IMR-90 (cell line): ENCODE data around the gene FBXW7. TPM values are rescaled to one million over a fixed set of nuclear protein-coding genes. Genes with fewer than 3 reads are reported as not detected.

Source experiments
- ATAC-seq: fragments of 200-7000 bp; cut with Tn5 transposase; 2 replicates; pipeline ENCODE4 v1.9.1; 2020; ENCODE audit warnings: low read depth, mild to moderate bottlenecking, moderate library complexity
- BruUV-seq: library from RNA; stranded (reverse); fragments of 400-500 nt; replicated peaks from 2 replicates; lab custom pipeline; 2021; lab: Mats Ljungman, UMichigan
- CTCF ChIA-PET: fragments of 300-600 bp; formaldehyde crosslinking; extraction: SDS; loops from one replicate; lab custom pipeline; 2021; ENCODE audit warnings: antibody characterized with exemption; lab: Yijun Ruan, JAX
- POLR2A ChIA-PET: fragments of 300-600 bp; sonication (Branson Sonifier 250); formaldehyde crosslinking; loops from one replicate; lab custom pipeline; 2022; ENCODE audit warnings: antibody characterized with exemption; ENCODE audit not compliant: unreplicated experiment; lab: Charles Lee
- DNase-seq: peaks from one replicate; pipeline ENCODE4 v3.0.0; 2013
- H2AFZ ChIP-seq: replicated peaks from 2 replicates; pipeline ENCODE3; 2013; ENCODE audit warnings: low read length, mild to moderate bottlenecking; ENCODE audit not compliant: poor library complexity
- H2AK5ac ChIP-seq: 2 replicates; pipeline ENCODE4 v1.6.1; 2013; ENCODE audit warnings: low read depth, low read length, inconsistent platforms
- H2AK9ac ChIP-seq: replicated peaks from 2 replicates; pipeline ENCODE3; 2013; ENCODE audit warnings: mild to moderate bottlenecking, low read depth, low read length, moderate library complexity; ENCODE audit not compliant: poor library complexity
- H2BK120ac ChIP-seq: 2 replicates; pipeline ENCODE4 v1.6.1; 2013; ENCODE audit warnings: low read depth, low read length, inconsistent platforms
- H2BK15ac ChIP-seq: 3 replicates; pipeline ENCODE4 v1.6.1; 2013; ENCODE audit warnings: low read depth, low read length, inconsistent platforms
- H2BK20ac ChIP-seq: 2 replicates; pipeline ENCODE4 v1.6.1; 2013; ENCODE audit warnings: low read depth, mild to moderate bottlenecking, inconsistent platforms, low read length, moderate library complexity
- H2BK5ac ChIP-seq: 2 replicates; pipeline ENCODE4 v1.6.1; 2013; ENCODE audit warnings: mild to moderate bottlenecking, low read depth, low read length, inconsistent platforms; ENCODE audit not compliant: poor library complexity, severe bottlenecking
- H3K14ac ChIP-seq: replicated peaks from 2 replicates; pipeline ENCODE4 v1.6.1; 2013; ENCODE audit warnings: low read depth, low read length, inconsistent platforms
- H3K18ac ChIP-seq: 2 replicates; pipeline ENCODE4 v1.6.1; 2013; ENCODE audit warnings: low read depth, low read length, control low read depth
- H3K23ac ChIP-seq: 2 replicates; pipeline ENCODE4 v1.6.1; 2013; ENCODE audit warnings: low read depth, low read length, inconsistent platforms
- H3K27ac ChIP-seq: 2 replicates; pipeline ENCODE4 v1.5.1; 2013; ENCODE audit warnings: mild to moderate bottlenecking, control low read depth, low read length; ENCODE audit not compliant: insufficient read depth
- H3K27me3 ChIP-seq: 2 replicates; pipeline ENCODE4 v1.6.1; 2013; ENCODE audit warnings: low read length; ENCODE audit not compliant: control insufficient read depth, insufficient read depth
- H3K36me3 ChIP-seq: 2 replicates; pipeline ENCODE4 v1.6.1; 2013; ENCODE audit warnings: low read length, mixed read lengths; ENCODE audit not compliant: control insufficient read depth, insufficient read depth
- H3K4ac ChIP-seq: 2 replicates; pipeline ENCODE4 v1.6.1; 2013; ENCODE audit warnings: low read depth, low read length, inconsistent platforms
- H3K4me1 ChIP-seq: 2 replicates; pipeline ENCODE4 v1.6.1; 2013; ENCODE audit warnings: low read length, mixed read lengths; ENCODE audit not compliant: control insufficient read depth, insufficient read depth
- H3K4me2 ChIP-seq: 2 replicates; pipeline ENCODE4 v1.6.1; 2013; ENCODE audit warnings: low read depth, mild to moderate bottlenecking, control low read depth, low read length, moderate library complexity
- H3K4me3 ChIP-seq: 2 replicates; pipeline ENCODE4 v1.5.1; 2013; ENCODE audit warnings: low read depth, mild to moderate bottlenecking, control low read depth, low read length, moderate library complexity; ENCODE audit not compliant: insufficient read depth
- H3K56ac ChIP-seq: 2 replicates; pipeline ENCODE4 v1.6.1; 2013; ENCODE audit warnings: low read length, inconsistent platforms; ENCODE audit not compliant: insufficient read depth; ENCODE audit errors: extremely low read depth
- H3K79me1 ChIP-seq, 2 experiments: 2 replicates each; pipeline ENCODE4 v1.6.1; 2013; ENCODE audit warnings: low read length in 2 of 2, inconsistent platforms in 1 of 2, low read depth in 1 of 2
- H3K9ac ChIP-seq: 2 replicates; pipeline ENCODE4 v1.6.1; 2013; ENCODE audit warnings: low read depth, low read length, control low read depth
- H3K9me1 ChIP-seq: 2 replicates; pipeline ENCODE4 v1.6.1; 2013; ENCODE audit warnings: low read length, inconsistent platforms; ENCODE audit not compliant: insufficient read depth
- H3K9me3 ChIP-seq: 2 replicates; pipeline ENCODE4 v1.6.1; 2013; ENCODE audit warnings: low read length; ENCODE audit not compliant: control insufficient read depth, insufficient read depth
- H4K20me1 ChIP-seq: 2 replicates; pipeline ENCODE4 v1.6.1; 2013; ENCODE audit warnings: low read length, inconsistent platforms; ENCODE audit not compliant: insufficient read depth
- H4K5ac ChIP-seq: 2 replicates; pipeline ENCODE4 v1.6.1; 2013; ENCODE audit warnings: mild to moderate bottlenecking, low read depth, low read length, control low read depth
- H4K8ac ChIP-seq, 2 experiments: 2 replicates each; pipeline ENCODE4 v1.6.1; 2013; ENCODE audit warnings: low read depth in 2 of 2, low read length in 2 of 2, control low read depth in 1 of 2, inconsistent platforms in 1 of 2
- H4K91ac ChIP-seq: 2 replicates; pipeline ENCODE4 v1.6.1; 2013; ENCODE audit warnings: low read depth, low read length, inconsistent platforms; ENCODE audit not compliant: insufficient read depth
- BHLHE40 ChIP-seq: fragments of 150-350 bp; IDR thresholded peaks from 2 replicates; pipeline ENCODE4 v1.6.1; 2016; ENCODE audit warnings: mild to moderate bottlenecking, low read depth, low read length
- FOS ChIP-seq: fragments of 150-350 bp; IDR thresholded peaks from 2 replicates; pipeline ENCODE4 v1.6.1; 2016; ENCODE audit warnings: low read depth, low read length
- MAFK ChIP-seq: IDR thresholded peaks from 2 replicates; pipeline ENCODE4 v1.6.1; 2012; ENCODE audit warnings: low read depth, low read length, improper control_type of control experiment
- MAZ ChIP-seq: IDR thresholded peaks from 2 replicates; pipeline ENCODE4 v1.6.1; 2012; ENCODE audit warnings: low read depth, mild to moderate bottlenecking, low read length, improper control_type of control experiment, moderate library complexity, borderline replicate concordance
- MXI1 ChIP-seq: IDR thresholded peaks from 2 replicates; pipeline ENCODE4 v1.6.1; 2012; ENCODE audit warnings: low read depth, mild to moderate bottlenecking, low read length, moderate library complexity, borderline replicate concordance
- NFE2L2 ChIP-seq: fragments of 150-350 bp; IDR thresholded peaks from 2 replicates; pipeline ENCODE4 v1.6.1; 2016; ENCODE audit warnings: low read depth, mild to moderate bottlenecking, low read length
- RCOR1 ChIP-seq: IDR thresholded peaks from 2 replicates; pipeline ENCODE4 v1.6.1; 2012; ENCODE audit warnings: mild to moderate bottlenecking, low read length, improper control_type of control experiment; ENCODE audit not compliant: insufficient replicate concordance
- RFX5 ChIP-seq: IDR thresholded peaks from 2 replicates; pipeline ENCODE4 v1.8.0; 2012; ENCODE audit warnings: low read depth, mild to moderate bottlenecking, low read length, moderate library complexity
- WGBS, 2 experiments: methylation state at CpG; one replicate each; pipeline versions ENCODE4 v1.1.5 to v1.1.7; 2013; ENCODE audit warnings: missing lambda C conversion rate in 2 of 2; ENCODE audit not compliant: insufficient read length in 1 of 2; ENCODE audit errors: extremely low coverage in 2 of 2; 5-methylcytosine and 5-hydroxymethylcytosine counted together
- dilution Hi-C: fragments of 300-500 bp; cut with HindIII; formaldehyde crosslinking; loops from one replicate; pipeline ENCODE4 v1.14.3; 2018; ENCODE audit warnings: low sequenced_read_pairs; ENCODE audit not compliant: unreplicated experiment
- in situ Hi-C: fragments of 300-500 bp; cut with MboI; formaldehyde crosslinking; loops from 3 replicates; pipeline ENCODE4 v1.14.3; 2019; ENCODE audit warnings: low sequenced_read_pairs, inconsistent platforms, mixed read lengths
- intact Hi-C: fragments of 100-400 bp; cut with micrococcal nuclease; formaldehyde crosslinking; loops from 2 replicates; pipeline ENCODE4 v1.10.0; 2022
- polyA plus RNA-seq, 3 experiments: library from polyadenylated mRNA; depleted of rRNA; stranded (reverse); fragments of >200 nt; gene quantifications; 2 replicates each; pipeline ENCODE4 v1.2.3, GENCODE V29; 2012; ENCODE audit warnings: low replicate concordance in 1 of 3
- total RNA-seq: library from RNA; depleted of rRNA; stranded (reverse); fragments of >200 nt; gene quantifications from 2 replicates; pipeline ENCODE4 v1.2.3, GENCODE V29; 2012
- TF ChIP-seq, protein P1 (sequence below): fragments of 150-350 bp; IDR thresholded peaks from 2 replicates; pipeline ENCODE4 v1.6.1; 2016; ENCODE audit warnings: low read depth, mild to moderate bottlenecking, low read length, moderate library complexity, borderline replicate concordance
- TF ChIP-seq, protein P2 (sequence below): conservative IDR thresholded peaks from 2 replicates; pipeline ENCODE4 v1.5.1; 2012; ENCODE audit warnings: mild to moderate bottlenecking, low read depth, low read length, improper control_type of control experiment

The FBXW7 gene
- total and polyA plus RNA-seq, 2 of the 4 experiments (the other 2 are of a cell fraction), result 7.2 to 27.4 TPM

DNA sequence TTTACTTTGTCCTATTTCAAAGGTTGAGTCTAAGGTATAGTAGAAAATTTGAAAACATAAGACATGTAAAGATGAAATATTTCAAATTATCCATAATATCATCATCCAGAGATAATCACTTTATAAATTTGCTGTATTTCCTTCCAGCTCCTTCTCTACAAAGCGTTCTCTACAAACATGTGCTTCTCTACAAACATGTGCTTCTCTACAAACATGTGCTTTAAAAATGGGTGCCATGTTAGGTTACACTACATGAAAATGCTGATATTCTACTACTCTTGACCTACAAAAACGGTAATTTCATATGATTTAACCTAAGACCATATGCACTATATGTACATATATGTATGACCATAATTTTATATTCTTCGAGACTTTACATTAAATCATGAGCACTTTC, 92.0 kb downstream of the FBXW7 start:
- intact Hi-C loops (no loop called here), in situ Hi-C loops (no loop called here), dilution Hi-C loops (no loop called here)
- H3K27me3 ChIP-seq, result no peaks in the 10 kb centered on the region
- DNase-seq (no peak), ATAC-seq (no peak)
- H2BK20ac ChIP-seq, result no peak overlapping the region
- no peak overlapping the region for H4K5ac ChIP-seq
- TF ChIP-seq, protein P1, sequence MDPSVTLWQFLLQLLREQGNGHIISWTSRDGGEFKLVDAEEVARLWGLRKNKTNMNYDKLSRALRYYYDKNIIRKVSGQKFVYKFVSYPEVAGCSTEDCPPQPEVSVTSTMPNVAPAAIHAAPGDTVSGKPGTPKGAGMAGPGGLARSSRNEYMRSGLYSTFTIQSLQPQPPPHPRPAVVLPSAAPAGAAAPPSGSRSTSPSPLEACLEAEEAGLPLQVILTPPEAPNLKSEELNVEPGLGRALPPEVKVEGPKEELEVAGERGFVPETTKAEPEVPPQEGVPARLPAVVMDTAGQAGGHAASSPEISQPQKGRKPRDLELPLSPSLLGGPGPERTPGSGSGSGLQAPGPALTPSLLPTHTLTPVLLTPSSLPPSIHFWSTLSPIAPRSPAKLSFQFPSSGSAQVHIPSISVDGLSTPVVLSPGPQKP, result no peak
- TF ChIP-seq, protein P2, sequence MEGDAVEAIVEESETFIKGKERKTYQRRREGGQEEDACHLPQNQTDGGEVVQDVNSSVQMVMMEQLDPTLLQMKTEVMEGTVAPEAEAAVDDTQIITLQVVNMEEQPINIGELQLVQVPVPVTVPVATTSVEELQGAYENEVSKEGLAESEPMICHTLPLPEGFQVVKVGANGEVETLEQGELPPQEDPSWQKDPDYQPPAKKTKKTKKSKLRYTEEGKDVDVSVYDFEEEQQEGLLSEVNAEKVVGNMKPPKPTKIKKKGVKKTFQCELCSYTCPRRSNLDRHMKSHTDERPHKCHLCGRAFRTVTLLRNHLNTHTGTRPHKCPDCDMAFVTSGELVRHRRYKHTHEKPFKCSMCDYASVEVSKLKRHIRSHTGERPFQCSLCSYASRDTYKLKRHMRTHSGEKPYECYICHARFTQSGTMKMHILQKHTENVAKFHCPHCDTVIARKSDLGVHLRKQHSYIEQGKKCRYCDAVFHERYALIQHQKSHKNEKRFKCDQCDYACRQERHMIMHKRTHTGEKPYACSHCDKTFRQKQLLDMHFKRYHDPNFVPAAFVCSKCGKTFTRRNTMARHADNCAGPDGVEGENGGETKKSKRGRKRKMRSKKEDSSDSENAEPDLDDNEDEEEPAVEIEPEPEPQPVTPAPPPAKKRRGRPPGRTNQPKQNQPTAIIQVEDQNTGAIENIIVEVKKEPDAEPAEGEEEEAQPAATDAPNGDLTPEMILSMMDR, result no peak
- TF ChIP-seq NFE2L2 (no peak), MXI1 (no peak), RCOR1 (no peak), RFX5 (no peak), FOS (no peak), BHLHE40 (no peak), MAZ (no peak), MAFK (no peak)
- no peak overlapping the region for H4K91ac ChIP-seq
- H3K36me3 ChIP-seq, result no peaks in the 10 kb centered on the region
- H3K4me1 ChIP-seq, result no peaks in the 10 kb centered on the region
- no peak overlapping the region for H2BK5ac ChIP-seq
- H3K4me2 ChIP-seq, result no peak overlapping the region
- H2AFZ ChIP-seq, result no peak overlapping the region
- no peak overlapping the region for H4K8ac ChIP-seq
- H3K9ac ChIP-seq, result no peak overlapping the region
- no peak overlapping the region for H2AK5ac ChIP-seq
- peaks cover 6% of the 10 kb centered on the region for H4K20me1 ChIP-seq
- H3K56ac ChIP-seq, result no peak overlapping the region
- CTCF ChIA-PET, result no interaction called here
- no peak overlapping the region for H2BK120ac ChIP-seq
- no peak overlapping the region for H2AK9ac ChIP-seq
- no peak overlapping the region for H2BK15ac ChIP-seq
- no peak overlapping the region for H3K14ac ChIP-seq
- H3K4ac ChIP-seq, result no peak overlapping the region
- no peak overlapping the region for H3K23ac ChIP-seq
- H3K79me1 ChIP-seq, result peaks cover 6 to 7% of the 10 kb centered on the region in 2 experiments; a peak in 3 of 4 replicates
- H3K4me3 ChIP-seq, result no peak overlapping the region
- no peak overlapping the region for H3K27ac ChIP-seq
- peaks cover 4% of the 10 kb centered on the region for H3K9me1 ChIP-seq
- BruUV-seq, result no TSS peak
- no CpG with 5 or more reads among the region's 3 CpGs for WGBS, 2 experiments
- H3K18ac ChIP-seq, result no peak overlapping the region
- POLR2A ChIA-PET, result no interaction called here
- H3K9me3 ChIP-seq, result no peaks in the 10 kb centered on the region
